CD4-positive, alpha-beta T cell treated with Interleukin-17A for 4 hours (primary cell): ENCODE results near the gene MAP3K8.
"Not testable (repeated sequence)": the region's sequence is repeated elsewhere in the genome, so short reads cannot be mapped to it uniquely, and the experiment has no call there.

Experiments
- DNase-seq: peaks from one replicate; pipeline ENCODE4 v3.0.0-alpha.2; 2020; ENCODE audit warnings: mixed read lengths

Gene MAP3K8

DNA sequence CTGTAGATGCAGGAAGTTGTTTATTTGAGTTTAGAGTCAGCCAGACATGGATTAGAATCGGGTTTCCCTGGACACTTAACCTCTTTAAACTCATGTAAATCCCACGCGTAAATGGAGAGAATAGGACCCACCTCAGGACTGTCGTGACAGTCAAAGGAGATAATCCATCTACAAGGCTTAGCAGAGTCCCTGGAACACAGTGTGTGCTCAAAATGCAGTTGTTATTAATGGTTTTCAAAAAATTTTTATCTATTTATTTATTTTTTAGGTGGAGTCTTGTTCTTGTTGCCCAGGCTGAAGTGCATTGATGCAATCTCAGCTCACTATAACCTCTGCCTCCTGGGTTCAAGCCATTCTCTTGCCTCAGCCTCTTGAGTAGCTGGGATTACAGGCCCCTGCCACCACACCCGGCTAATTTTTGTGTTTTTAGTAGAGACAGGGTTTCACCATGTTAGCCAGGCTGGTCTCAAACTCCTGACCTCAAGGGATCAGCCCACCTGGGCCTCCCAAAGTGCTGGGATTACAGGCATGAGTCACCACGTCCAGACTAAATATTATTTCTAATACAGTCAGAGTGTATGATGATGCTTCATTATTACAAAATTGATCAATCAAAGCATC, 10.2 kb upstream of the MAP3K8 start:
- not testable (repeated sequence) for DNase-seq

GRCh38 chr10:30425336-30426075, 8.5 kb upstream of the MAP3K8 start:
- no peak for DNase-seq

GRCh38 chr10:30430544-30431298, 3.3 kb upstream of the MAP3K8 start:
- DNase-seq, result no peak

GRCh38 chr10:30431435-30431911, 2.5 kb upstream of the MAP3K8 start:
- DNase-seq, result no peak

DNA sequence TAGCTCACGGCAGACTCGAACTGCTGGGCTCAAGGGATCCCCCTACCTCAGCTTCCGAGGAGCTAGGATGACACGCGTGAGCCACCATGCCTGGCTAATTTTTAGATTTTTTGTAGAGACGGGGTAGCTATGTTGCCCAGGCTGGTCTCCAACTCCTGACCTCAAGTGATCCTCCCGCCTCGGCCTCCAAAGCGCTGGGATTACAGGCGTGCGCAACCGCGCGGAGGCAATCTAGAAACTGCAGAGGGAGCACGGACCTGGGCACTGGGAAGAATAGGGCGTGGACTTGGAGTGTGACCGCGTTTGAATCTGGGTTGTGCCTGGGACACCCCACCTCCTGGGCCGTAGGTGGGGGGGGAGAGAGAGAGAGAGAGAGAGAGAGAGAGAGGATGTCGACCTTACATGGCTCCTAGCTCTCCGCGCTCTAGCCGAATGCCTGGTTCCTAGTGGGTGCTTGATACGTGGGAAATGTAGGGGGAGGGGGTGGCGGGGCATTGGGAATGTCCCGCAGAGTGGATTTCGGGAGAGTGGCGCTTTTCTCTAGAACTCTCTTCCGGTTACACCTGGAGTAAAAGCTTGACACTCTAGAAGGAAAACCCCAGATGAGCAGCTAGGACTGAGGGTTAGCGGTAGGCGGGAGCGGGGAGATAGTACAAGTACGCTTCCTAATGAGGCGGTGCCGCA, 1.2 kb upstream of the MAP3K8 start:
- no peak for DNase-seq

GRCh38 chr10:30433306-30433729, 666 bp upstream of the MAP3K8 start:
- peak; percentile 51 for DNase-seq

- DNase-seq, result peak; percentile 56
Measured at GRCh38 chr10:30434273-30435072, 489 bp downstream of the MAP3K8 start.

GRCh38 chr10:30435073-30435422, 1.1 kb downstream of the MAP3K8 start:
- DNase-seq, result no peak

- DNase-seq, result not testable (repeated sequence)
Measured at GRCh38 chr10:30435499-30436167, 1.6 kb downstream of the MAP3K8 start.

DNA sequence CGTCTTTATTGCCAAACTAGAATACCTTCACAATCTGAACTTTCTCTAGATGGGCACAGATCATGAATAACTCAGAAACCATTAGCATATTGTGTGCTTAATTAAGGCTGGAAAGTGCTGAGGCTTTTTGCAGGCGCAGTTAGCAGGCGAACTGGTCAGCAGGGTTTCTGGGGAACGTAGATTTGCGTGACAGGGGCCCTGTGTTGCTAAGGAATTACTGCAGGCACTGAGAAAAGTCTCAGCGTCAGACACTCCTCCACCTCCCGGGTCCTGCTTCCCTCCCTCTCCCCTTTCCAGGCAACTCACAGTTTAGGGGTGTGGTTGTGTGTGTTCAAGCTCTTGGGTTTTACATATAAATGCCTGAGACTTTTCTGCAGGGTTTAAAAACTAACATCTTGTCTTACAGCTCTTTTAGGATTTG, 2.2 kb downstream of the MAP3K8 start:
- no peak for DNase-seq

DNA sequence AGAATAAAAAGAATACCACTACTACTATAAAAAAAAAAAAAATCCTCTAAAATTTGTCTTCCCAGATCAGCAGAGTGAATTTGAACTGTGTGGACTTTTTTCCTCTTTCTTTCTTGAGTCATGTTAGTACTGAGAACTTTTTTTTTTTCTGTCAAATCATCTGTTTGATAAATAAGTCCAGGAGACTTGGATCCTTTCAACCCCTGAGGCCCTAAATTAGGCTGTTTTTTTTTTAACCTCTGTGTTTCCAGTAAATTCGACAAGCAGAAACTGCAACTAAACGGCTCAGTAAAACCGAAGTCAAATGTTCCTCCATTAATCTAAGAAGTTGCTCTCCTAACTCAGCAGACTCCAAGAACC, 2.7 kb downstream of the MAP3K8 start:
- no peak for DNase-seq

GRCh38 chr10:30437031-30437841, 3.3 kb downstream of the MAP3K8 start:
- DNase-seq, result peak; percentile 34

DNA sequence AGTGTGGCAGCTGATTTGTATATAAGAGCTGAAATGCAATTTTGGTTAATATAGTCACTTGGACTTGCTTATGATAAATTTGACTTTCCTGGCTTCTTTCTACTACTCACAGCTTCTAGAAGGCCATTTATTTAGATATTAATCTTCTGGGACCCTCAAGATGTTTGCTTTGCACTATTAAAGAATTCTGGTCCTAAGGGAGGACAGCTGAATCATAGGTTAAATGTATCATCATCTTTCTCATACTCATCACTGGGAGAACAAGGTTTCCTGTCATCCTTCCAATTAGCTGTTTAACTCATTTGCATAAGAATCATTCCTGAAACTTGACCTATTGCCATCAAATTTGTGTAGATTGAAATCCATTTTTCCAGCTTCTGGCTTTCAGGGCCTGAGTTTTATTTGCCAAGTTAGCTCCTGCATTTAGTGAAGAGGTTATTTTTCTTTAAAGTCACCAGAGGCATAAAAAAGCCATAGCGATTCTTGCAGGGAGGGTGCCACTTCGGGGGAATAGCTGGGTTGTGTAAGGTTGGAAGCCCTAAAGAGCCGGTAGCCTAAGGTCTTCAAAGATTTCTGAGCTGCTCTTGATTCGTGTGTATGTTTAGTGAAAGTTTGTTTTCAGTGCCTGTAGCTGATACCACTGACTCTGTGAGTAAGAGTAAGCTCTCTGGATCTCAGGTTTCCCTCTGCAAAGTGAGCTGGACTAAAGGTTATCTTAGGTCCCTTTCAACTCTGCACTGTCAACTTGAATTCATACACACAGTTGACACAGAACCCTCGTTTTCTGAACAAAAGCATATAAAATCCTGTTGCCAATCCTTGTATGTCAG, 4.3 kb downstream of the MAP3K8 start:
- DNase-seq, result no peak

DNA sequence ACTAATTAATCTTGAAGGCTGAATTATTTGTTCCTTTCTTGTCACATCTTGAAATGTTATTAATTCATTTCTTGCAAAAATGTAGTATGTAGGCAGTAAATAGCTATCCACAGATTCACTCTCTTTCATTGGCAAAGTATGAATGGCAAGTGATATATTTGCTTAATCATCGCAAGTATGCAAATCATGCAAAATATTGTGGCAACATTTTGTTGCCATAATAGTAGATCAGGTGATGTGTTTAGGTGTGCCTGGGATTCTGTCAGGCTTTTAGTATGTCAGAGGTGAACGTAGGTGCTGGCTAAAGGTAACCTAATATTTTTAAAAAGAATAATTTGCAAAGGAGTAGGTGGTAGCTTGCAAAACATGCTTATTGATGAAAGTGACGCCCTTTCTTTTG, 5.9 kb downstream of the MAP3K8 start:
- no peak for DNase-seq

DNA sequence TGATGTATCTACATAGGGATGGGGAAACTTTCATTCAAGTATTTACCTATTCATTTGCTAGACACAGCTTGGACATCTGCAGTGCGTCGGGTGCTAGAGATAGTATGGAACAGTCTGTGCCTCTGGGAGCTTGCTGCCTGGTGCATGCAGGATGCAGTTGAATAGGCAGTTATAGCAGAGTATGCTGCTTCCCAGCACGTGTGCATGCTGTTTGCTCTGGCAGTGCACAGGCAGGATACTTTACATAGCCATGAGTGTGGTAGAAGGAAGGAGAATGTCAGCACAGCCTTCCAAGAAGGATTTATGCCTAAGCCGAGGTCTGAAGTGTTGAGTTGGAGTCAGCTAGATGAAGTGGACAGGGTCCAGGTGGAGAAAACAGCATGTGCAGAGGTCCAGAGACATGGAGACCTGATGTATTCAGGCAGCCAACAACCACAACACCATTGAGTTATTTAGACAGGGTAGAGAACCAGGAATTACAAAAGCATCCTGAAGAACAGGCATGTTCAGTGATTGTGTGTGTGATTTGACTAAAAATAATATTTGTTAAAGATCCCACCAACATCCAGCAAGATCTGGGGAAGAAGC, 8.1 kb downstream of the MAP3K8 start:
- DNase-seq, result no peak

- DNase-seq, result no peak
Measured at GRCh38 chr10:30443049-30443448, 9.1 kb downstream of the MAP3K8 start.

DNA sequence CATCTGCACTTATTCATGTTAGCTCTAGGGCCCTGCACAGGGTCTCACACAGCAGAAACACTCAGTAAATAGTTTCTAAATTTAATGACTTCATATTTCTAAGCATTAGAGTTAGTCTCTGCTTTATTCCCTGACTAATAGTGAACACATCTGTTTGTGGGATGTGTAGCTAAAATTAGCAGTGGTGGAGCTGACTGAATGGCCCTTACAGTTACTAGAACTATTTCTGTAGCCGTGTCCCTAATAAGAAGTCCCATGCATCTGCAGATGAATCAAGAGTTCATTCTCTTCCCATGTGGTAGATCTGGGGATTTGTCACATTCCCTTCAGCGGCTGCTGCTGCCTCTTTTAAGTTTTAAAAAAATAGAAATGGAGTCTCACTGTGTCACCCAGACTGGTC, 11.7 kb downstream of the MAP3K8 start:
- no peak for DNase-seq

DNA sequence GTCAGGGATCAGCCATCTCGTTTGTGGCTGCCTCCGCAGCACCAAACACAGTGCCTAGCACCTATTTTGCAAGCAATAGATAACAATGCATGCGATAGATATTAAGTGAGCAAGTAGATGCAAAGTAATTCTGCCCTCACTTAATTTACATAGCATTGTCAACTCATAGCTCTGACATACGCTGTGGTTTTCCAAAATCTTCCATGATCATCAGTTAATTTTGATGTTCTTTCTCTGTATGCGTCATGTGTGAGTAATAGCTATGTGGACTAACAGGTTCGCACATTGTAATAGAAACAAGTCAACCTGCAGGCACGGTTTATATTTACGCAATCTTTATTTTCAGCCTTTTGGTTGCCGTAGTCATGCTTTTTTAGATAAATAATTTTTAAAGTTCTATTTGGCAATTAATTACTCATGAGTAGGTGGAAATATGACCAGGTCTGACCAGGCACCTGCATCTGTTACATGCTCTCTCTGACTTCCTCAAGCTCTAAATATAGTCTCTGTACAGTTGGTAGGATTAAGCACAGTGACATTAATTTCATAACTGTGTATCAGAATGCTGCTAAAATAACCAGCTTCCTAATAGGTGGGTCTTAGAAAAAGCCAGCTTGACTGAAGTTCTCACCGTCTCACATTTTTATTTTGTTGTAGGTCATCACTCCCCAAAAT, 13.3 kb downstream of the MAP3K8 start:
- no peak for DNase-seq

DNA sequence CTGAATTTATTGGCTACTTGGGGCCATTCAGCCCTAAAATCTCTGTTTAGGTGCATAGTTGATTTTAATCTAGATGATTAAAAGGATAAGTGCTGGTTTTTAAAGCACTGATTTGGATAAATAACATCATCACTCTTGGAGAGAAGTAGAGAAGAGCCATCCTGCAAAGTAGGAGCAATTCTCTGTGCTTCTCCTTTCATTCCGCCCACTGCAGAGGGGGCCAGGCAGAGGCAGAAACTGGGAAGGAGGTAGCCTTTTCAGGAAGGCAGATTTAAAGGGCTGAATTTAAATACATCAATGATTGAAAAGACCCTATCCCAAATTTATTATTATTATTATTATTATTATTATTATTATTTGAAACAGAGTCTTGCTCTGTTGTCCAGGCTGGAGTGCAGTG, 14.1 kb downstream of the MAP3K8 start:
- no peak for DNase-seq
